GM12892 (cell line): ENCODE measurements around the gene ZNF532.

ENCODE experiments used
- POLR2AphosphoS5 ChIP-seq: IDR thresholded peaks from 2 replicates; pipeline ENCODE4 v1.6.1; 2011; ENCODE audit warnings: low read depth, low read length, control low read depth
- TAF1 ChIP-seq: IDR thresholded peaks from 2 replicates; pipeline ENCODE4 v1.6.1; 2011; ENCODE audit warnings: low read depth, mild to moderate bottlenecking, control low read depth, low read length, borderline replicate concordance

DNA sequence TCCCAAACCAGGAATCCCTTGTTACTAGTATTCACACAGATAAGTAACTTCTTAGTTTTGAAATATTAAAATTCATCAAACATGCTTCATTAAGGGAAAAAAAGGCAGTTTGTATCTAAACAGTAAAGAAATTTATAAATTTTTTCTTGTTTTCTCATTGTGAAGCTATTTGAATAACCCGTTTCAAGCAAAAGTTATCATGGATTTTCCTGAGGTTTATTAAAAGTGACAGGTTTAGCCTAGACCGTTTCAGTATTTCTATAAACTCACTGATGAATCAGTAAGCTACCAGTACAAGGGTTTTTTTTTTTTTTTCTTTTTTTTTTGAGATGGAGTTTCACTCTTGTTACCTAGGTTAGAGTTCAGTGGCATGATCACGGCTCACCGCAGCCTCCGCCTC is 20.0 kb downstream of the ZNF532 start:
- TF ChIP-seq TAF1 (no peak), POLR2AphosphoS5 (no peak)
